Endothelial cell of umbilical vein (primary cell): ENCODE data around the gene PLXNB3. TPM values are rescaled to one million over a fixed set of nuclear protein-coding genes. Genes with fewer than 3 reads are reported as not detected.
A peak's percentile ranks its signal among the peaks of the same experiment; 100 is the strongest.
"Not testable (repeated sequence)": the region's sequence is repeated elsewhere in the genome, so short reads cannot be mapped to it uniquely, and the experiment has no call there.

Experiments used
- BruUV-seq: library from RNA; stranded (reverse); fragments of 400-500 nt; replicated peaks from 2 replicates; lab custom pipeline; 2021; lab: Mats Ljungman, UMichigan
- CTCF ChIA-PET: fragments of 300-600, 350-600 bp; sonication (Branson Sonifier 250); formaldehyde crosslinking; loops from one replicate; lab custom pipeline; 2021; ENCODE audit warnings: antibody characterized with exemption, inconsistent platforms; lab: Charles Lee
- POLR2A ChIA-PET: fragments of 300-600, 350-600 bp; sonication (Branson Sonifier 250); formaldehyde crosslinking; loops from one replicate; lab custom pipeline; 2021; ENCODE audit warnings: antibody characterized with exemption, inconsistent platforms; lab: Charles Lee
- DNase-seq: peaks from one replicate; pipeline ENCODE4 v3.0.0-alpha.2; 2011; ENCODE audit warnings: low read depth, low spot score
- FAIRE-seq: peaks from 2 replicates; lab custom pipeline; 2011; peaks lifted over from hg19 to GRCh38; lab: Jason Lieb, UNC
- H2AFZ ChIP-seq: 2 replicates; pipeline ENCODE4 v1.6.0; 2012; ENCODE audit warnings: low read depth, low read length, control low read depth, inconsistent platforms
- H3K27ac ChIP-seq: 2 replicates; pipeline ENCODE4 v1.5.1; 2011; ENCODE audit warnings: low read depth, mild to moderate bottlenecking, control low read depth, low read length, moderate library complexity; ENCODE audit not compliant: insufficient read depth
- H3K27me3 ChIP-seq, 2 experiments: 2 replicates each; pipeline versions ENCODE4 v1.6.0 to v1.6.1; 2011; ENCODE audit warnings: low read length in 2 of 2, mixed read lengths in 1 of 2; ENCODE audit not compliant: control insufficient read depth in 2 of 2, insufficient read depth in 2 of 2
- H3K36me3 ChIP-seq, 2 experiments: 2 replicates in 1 of 2; 3 replicates in 1 of 2; pipeline ENCODE4 v1.5.1; 2011; ENCODE audit warnings: low read length in 2 of 2, mild to moderate bottlenecking in 1 of 2, moderate library complexity in 1 of 2; ENCODE audit not compliant: control insufficient read depth in 2 of 2, insufficient read depth in 2 of 2; ENCODE audit errors: extremely low read depth in 1 of 2
- H3K4me1 ChIP-seq: 3 replicates; pipeline ENCODE4 v1.5.1; 2011; ENCODE audit warnings: mild to moderate bottlenecking, low read length; ENCODE audit not compliant: control insufficient read depth, insufficient read depth; ENCODE audit errors: extremely low read depth
- H3K4me2 ChIP-seq: 2 replicates; pipeline ENCODE4 v1.6.1; 2011; ENCODE audit warnings: low read length, control low read depth, mixed read lengths; ENCODE audit not compliant: insufficient read depth
- H3K4me3 ChIP-seq, 3 experiments: fragments of 200-600 bp in 1 of 3; sonication (generic), shearing (Covaris generic) in 1 of 3; replicated peaks in 1 of 3; 2 replicates each; pipeline ENCODE4 v1.5.1; 2011 to 2016; ENCODE audit warnings: control low read depth in 3 of 3, low read length in 3 of 3, mild to moderate bottlenecking in 2 of 3, inconsistent platforms in 1 of 3, low read depth in 1 of 3, moderate library complexity in 1 of 3; ENCODE audit not compliant: insufficient read depth in 1 of 3
- H3K79me2 ChIP-seq: 2 replicates; pipeline ENCODE4 v1.6.0; 2012; ENCODE audit warnings: low read length, inconsistent platforms; ENCODE audit not compliant: control insufficient read depth, insufficient read depth
- H3K9ac ChIP-seq: replicated peaks from 2 replicates; pipeline ENCODE3; 2011; ENCODE audit warnings: low read length, control low read depth; ENCODE audit not compliant: insufficient read depth; ENCODE audit errors: extremely low read depth
- H3K9me1 ChIP-seq: replicated peaks from 3 replicates; pipeline ENCODE4 v1.6.0; 2011; ENCODE audit warnings: mild to moderate bottlenecking, low read length; ENCODE audit not compliant: control insufficient read depth, insufficient read depth; ENCODE audit errors: extremely low read depth
- H3K9me3 ChIP-seq: replicated peaks from 2 replicates; pipeline ENCODE4 v1.5.1; 2012; ENCODE audit warnings: low read length, inconsistent platforms; ENCODE audit not compliant: control insufficient read depth, insufficient read depth
- H4K20me1 ChIP-seq: replicated peaks from 2 replicates; pipeline ENCODE3; 2011; ENCODE audit warnings: mild to moderate bottlenecking, low read length; ENCODE audit not compliant: control insufficient read depth, insufficient read depth; ENCODE audit errors: extremely low read depth
- dilution Hi-C: fragments of 300-500 bp; cut with MboI; formaldehyde crosslinking; loops from one replicate; pipeline ENCODE4 v1.15.0; 2019; ENCODE audit warnings: low sequenced_read_pairs; ENCODE audit not compliant: extremely low pct_ligation_motif_present
- intact Hi-C: fragments of 100-400 bp; cut with micrococcal nuclease; formaldehyde crosslinking; loops from one replicate; pipeline ENCODE4 v1.10.0; 2022
- polyA plus RNA-seq, 4 experiments: library from polyadenylated mRNA; depleted of rRNA in 3 of 4; stranded (reverse) in 3 of 4; unstranded in 1 of 4; fragments of >200 nt; gene quantifications; 2 replicates each; pipeline versions ENCODE4 v1.2.1 to v1.2.3, GENCODE V29; 2011 to 2012; ENCODE audit warnings: missing spikeins in 1 of 4
- total RNA-seq: library from RNA; stranded (reverse); gene quantifications from 2 replicates; pipeline ENCODE4 v1.2.3, GENCODE V29; 2021

The PLXNB3 gene
- total and polyA plus RNA-seq, 2 donors (not counting 3 experiments of a cell fraction or from before 2014, with no cell fraction given): 19.0 to 31.4 TPM

- H4K20me1 ChIP-seq, dilution Hi-C loops, H3K9me3 ChIP-seq, H3K4me2 ChIP-seq, H3K9ac ChIP-seq, H3K4me1 ChIP-seq, H3K79me2 ChIP-seq, POLR2A ChIA-PET, H3K9me1 ChIP-seq, DNase-seq, CTCF ChIA-PET, H3K4me3 ChIP-seq, intact Hi-C loops, H3K27me3 ChIP-seq, BruUV-seq, H3K36me3 ChIP-seq, H2AFZ ChIP-seq, H3K27ac ChIP-seq, FAIRE-seq: not testable (repeated sequence)
Observed at GRCh38 chrX:153742796-153743467, 21.1 kb upstream of the PLXNB3 start.

GRCh38 chrX:153743468-153744209, 20.4 kb upstream of the PLXNB3 start:
- H2AFZ ChIP-seq, H3K36me3 ChIP-seq, POLR2A ChIA-PET, H3K4me2 ChIP-seq, H3K79me2 ChIP-seq, H3K4me3 ChIP-seq, H3K27ac ChIP-seq, H4K20me1 ChIP-seq, H3K4me1 ChIP-seq, dilution Hi-C loops, FAIRE-seq, H3K9ac ChIP-seq, DNase-seq, H3K9me1 ChIP-seq, H3K27me3 ChIP-seq, H3K9me3 ChIP-seq, intact Hi-C loops: not testable (repeated sequence)
- CTCF ChIA-PET: interaction anchor here (1.0 kb wide), 2 partner anchors 11 to 179 kb away, joined by 3 to 4 read pairs; no protein-coding TSS in a partner anchor
- TSS peak; percentile 36 for BruUV-seq
